Mucosa of gallbladder (tissue), 1 donor: ENCODE results near the gene DOCK4. TPM values are rescaled to one million over a fixed set of nuclear protein-coding genes. Genes with fewer than 3 reads are reported as not detected.

Source experiments
- DNase-seq: peaks from one replicate; pipeline ENCODE4 v3.0.0-alpha.2; 2020; ENCODE audit warnings: low spot score
- total RNA-seq: library from RNA; stranded (reverse); gene quantifications from one replicate; pipeline ENCODE4 v1.2.1, GENCODE V29; 2021
- donor health status: DM: no; HTN: no; CAD: no.

The DOCK4 gene
- total RNA-seq, 1 donor from 2014 or later, result 26.1 TPM

GRCh38 chr7:112161253-112162141 lies 44.7 kb downstream of the DOCK4 start:
- no peak for DNase-seq

GRCh38 chr7:112160771-112161150 lies 45.4 kb downstream of the DOCK4 start:
- no peak for DNase-seq

GRCh38 chr7:112160130-112160770 lies 45.9 kb downstream of the DOCK4 start:
- no peak for DNase-seq

GRCh38 chr7:112159351-112159750 lies 46.8 kb downstream of the DOCK4 start:
- no peak for DNase-seq

GRCh38 chr7:112157072-112157471 lies 49.1 kb downstream of the DOCK4 start:
- DNase-seq, result no peak

- DNase-seq, result no peak
These were observed 49.8 kb downstream of the DOCK4 start for GRCh38 chr7:112156412-112156811.

- DNase-seq, result no peak
These were observed 51.5 kb downstream of the DOCK4 start for GRCh38 chr7:112154690-112155089.

- no peak for DNase-seq
These were observed 54.0 kb downstream of the DOCK4 start for GRCh38 chr7:112152186-112152585.

GRCh38 chr7:112150823-112151641 lies 55.2 kb downstream of the DOCK4 start:
- DNase-seq, result no peak

GRCh38 chr7:112149734-112150133 lies 56.5 kb downstream of the DOCK4 start:
- DNase-seq, result no peak

- no peak for DNase-seq
These were observed 58.3 kb downstream of the DOCK4 start for GRCh38 chr7:112147793-112148361.

- DNase-seq, result no peak
These were observed 61.0 kb downstream of the DOCK4 start for GRCh38 chr7:112145206-112145605.

- DNase-seq, result no peak
These were observed 61.7 kb downstream of the DOCK4 start for GRCh38 chr7:112144284-112145059.

- no peak for DNase-seq
These were observed 62.6 kb downstream of the DOCK4 start for GRCh38 chr7:112143582-112143981.

GRCh38 chr7:112143136-112143535 lies 63.1 kb downstream of the DOCK4 start:
- DNase-seq, result no peak

GRCh38 chr7:112140600-112140999 lies 65.6 kb downstream of the DOCK4 start:
- no peak for DNase-seq

- no peak for DNase-seq
These were observed 67.3 kb downstream of the DOCK4 start for GRCh38 chr7:112138938-112139337.

GRCh38 chr7:112138325-112138852 lies 67.8 kb downstream of the DOCK4 start:
- DNase-seq, result no peak

- no peak for DNase-seq
These were observed 68.8 kb downstream of the DOCK4 start for GRCh38 chr7:112137141-112138101.
